IPS-18a (cell line): ENCODE measurements around the gene PDLIM4.

Experiments
- H3K27ac ChIP-seq: one replicate; pipeline ENCODE4 v1.5.1; 2013; ENCODE audit warnings: low read length
- H3K27me3 ChIP-seq: one replicate; pipeline ENCODE4 v1.6.1; 2013; ENCODE audit warnings: mild to moderate bottlenecking, low read length; ENCODE audit not compliant: control insufficient read depth, insufficient read depth
- H3K36me3 ChIP-seq: one replicate; pipeline ENCODE4 v1.6.1; 2013; ENCODE audit warnings: low read depth, low read length; ENCODE audit not compliant: control insufficient read depth
- H3K4me1 ChIP-seq: one replicate; pipeline ENCODE4 v1.6.1; 2013; ENCODE audit warnings: low read depth, low read length; ENCODE audit not compliant: control insufficient read depth
- H3K4me3 ChIP-seq: one replicate; pipeline ENCODE4 v1.5.1; 2013; ENCODE audit warnings: low read length
- H3K9ac ChIP-seq: one replicate; pipeline ENCODE4 v1.6.1; 2013; ENCODE audit warnings: mild to moderate bottlenecking, low read length, moderate library complexity
- H3K9me3 ChIP-seq: one replicate; pipeline ENCODE4 v1.6.1; 2013; ENCODE audit warnings: low read depth, low read length; ENCODE audit not compliant: control insufficient read depth

PDLIM4 gene

GRCh38 chr5:132219981-132220380 is 37.5 kb upstream of the PDLIM4 start:
- Histone ChIP-seq H3K27me3 (no peaks in the 10 kb centered on the region), H3K9me3 (no peaks in the 10 kb centered on the region), H3K36me3 (no peaks in the 10 kb centered on the region)

GRCh38 chr5:132220491-132220890 is 37.0 kb upstream of the PDLIM4 start:
- Histone ChIP-seq H3K36me3 (no peaks in the 10 kb centered on the region), H3K9ac (no peak overlapping the region), H3K27me3 (no peaks in the 10 kb centered on the region), H3K27ac (no peak overlapping the region), H3K9me3 (no peaks in the 10 kb centered on the region), H3K4me3 (no peak overlapping the region), H3K4me1 (no peaks in the 10 kb centered on the region)

More at GRCh38 chr5:132219981-132220380, 37.5 kb upstream of the PDLIM4 start:
- no peak overlapping the region for H3K27ac ChIP-seq
- no peak overlapping the region for H3K9ac ChIP-seq
- H3K4me3 ChIP-seq: no peak overlapping the region
- no peaks in the 10 kb centered on the region for H3K4me1 ChIP-seq

GRCh38 chr5:132221781-132222648 is 35.5 kb upstream of the PDLIM4 start:
- Histone ChIP-seq H3K36me3 (no peaks in the 10 kb centered on the region), H3K4me3 (no peak overlapping the region), H3K9ac (no peak overlapping the region), H3K9me3 (no peaks in the 10 kb centered on the region), H3K4me1 (no peaks in the 10 kb centered on the region), H3K27me3 (peaks cover 12% of the 10 kb centered on the region), H3K27ac (no peak overlapping the region)

GRCh38 chr5:132222649-132223038 is 34.9 kb upstream of the PDLIM4 start:
- Histone ChIP-seq H3K27ac (no peak overlapping the region), H3K27me3 (peaks cover 16% of the 10 kb centered on the region), H3K4me3 (no peak overlapping the region), H3K36me3 (no peaks in the 10 kb centered on the region), H3K9me3 (no peaks in the 10 kb centered on the region), H3K4me1 (no peaks in the 10 kb centered on the region), H3K9ac (no peak overlapping the region)

GRCh38 chr5:132223861-132224260 is 33.6 kb upstream of the PDLIM4 start:
- H3K9me3 ChIP-seq: no peaks in the 10 kb centered on the region
- H3K4me1 ChIP-seq: no peaks in the 10 kb centered on the region
- no peak overlapping the region for H3K4me3 ChIP-seq
- no peaks in the 10 kb centered on the region for H3K36me3 ChIP-seq
- H3K27ac ChIP-seq: no peak overlapping the region
- no peak overlapping the region for H3K9ac ChIP-seq
- H3K27me3 ChIP-seq: peaks cover 24% of the 10 kb centered on the region

- Histone ChIP-seq H3K4me3 (no peak overlapping the region), H3K36me3 (no peaks in the 10 kb centered on the region), H3K27me3 (peaks cover 33% of the 10 kb centered on the region), H3K9me3 (no peaks in the 10 kb centered on the region), H3K4me1 (no peaks in the 10 kb centered on the region), H3K27ac (no peak overlapping the region), H3K9ac (no peak overlapping the region)
Measured at GRCh38 chr5:132224716-132225115, 32.8 kb upstream of the PDLIM4 start.

GRCh38 chr5:132225165-132226032 is 32.1 kb upstream of the PDLIM4 start:
- Histone ChIP-seq H3K27me3 (peaks cover 33% of the 10 kb centered on the region), H3K4me1 (no peaks in the 10 kb centered on the region), H3K9ac (no peak overlapping the region), H3K9me3 (no peaks in the 10 kb centered on the region), H3K36me3 (no peaks in the 10 kb centered on the region), H3K27ac (no peak overlapping the region), H3K4me3 (no peak overlapping the region)

- H3K27me3 ChIP-seq: peaks cover 33% of the 10 kb centered on the region
- H3K9me3 ChIP-seq: no peaks in the 10 kb centered on the region
- H3K4me1 ChIP-seq: no peaks in the 10 kb centered on the region
- no peaks in the 10 kb centered on the region for H3K36me3 ChIP-seq
- peak overlapping the region; percentile 52 for H3K4me3 ChIP-seq
- no peak overlapping the region for H3K9ac ChIP-seq
- no peak overlapping the region for H3K27ac ChIP-seq
Measured at GRCh38 chr5:132226516-132227234, 30.8 kb upstream of the PDLIM4 start.

GRCh38 chr5:132227235-132227484 is 30.3 kb upstream of the PDLIM4 start:
- H3K27ac ChIP-seq: no peak overlapping the region
- H3K36me3 ChIP-seq: no peaks in the 10 kb centered on the region
- H3K9me3 ChIP-seq: no peaks in the 10 kb centered on the region
- no peaks in the 10 kb centered on the region for H3K4me1 ChIP-seq
- H3K4me3 ChIP-seq: peak overlapping the region; percentile 52
- H3K9ac ChIP-seq: no peak overlapping the region
- H3K27me3 ChIP-seq: peaks cover 33% of the 10 kb centered on the region

GRCh38 chr5:132227485-132228240 is 29.8 kb upstream of the PDLIM4 start, which contains the start of gene P4HA2:
Gene P4HA2, minus strand, starts transcription at chr5:132227853. Its CDS starts 9,227 bp downstream, at chr5:132218626.
- H3K9ac ChIP-seq: no peak within 1 kb of the TSS
- no peak within 1 kb of the TSS for H3K27ac ChIP-seq
- H3K4me1 ChIP-seq: no peaks in the 10 kb centered on the region
- peaks cover 33% of the 10 kb centered on the region for H3K27me3 ChIP-seq
- H3K36me3 ChIP-seq: no peaks in the 10 kb centered on the region
- H3K4me3 ChIP-seq: peak within 1 kb of the TSS; percentile 52
- H3K9me3 ChIP-seq: no peaks in the 10 kb centered on the region
